Glutamatergic neuron (in vitro differentiated cells): ENCODE results near the gene TOM1L2. TPM values are rescaled to one million over a fixed set of nuclear protein-coding genes. Genes with fewer than 3 reads are reported as not detected.

Source experiments
- DNase-seq: peaks from one replicate; pipeline ENCODE4 v3.0.0; 2022
- H3K27ac Mint-ChIP-seq: one replicate; pipeline ENCODE4 v1.8.0; 2020; ENCODE audit warnings: mild to moderate bottlenecking, mixed read lengths, inconsistent platforms; ENCODE audit not compliant: unreplicated experiment
- H3K27me3 Mint-ChIP-seq: one replicate; pipeline ENCODE4 v1.8.0; 2020; ENCODE audit warnings: mild to moderate bottlenecking, moderate library complexity, mixed read lengths, inconsistent platforms; ENCODE audit not compliant: unreplicated experiment
- H3K36me3 Mint-ChIP-seq: one replicate; pipeline ENCODE4 v1.8.0; 2020; ENCODE audit warnings: mild to moderate bottlenecking, mixed read lengths, inconsistent platforms; ENCODE audit not compliant: unreplicated experiment
- H3K4me1 Mint-ChIP-seq: one replicate; pipeline ENCODE4 v1.8.0; 2020; ENCODE audit warnings: mild to moderate bottlenecking, low read depth, mixed read lengths, inconsistent platforms; ENCODE audit not compliant: unreplicated experiment
- H3K4me3 Mint-ChIP-seq: one replicate; pipeline ENCODE4 v1.8.0; 2020; ENCODE audit warnings: mild to moderate bottlenecking, mixed read lengths, inconsistent platforms; ENCODE audit not compliant: unreplicated experiment
- H3K9me3 Mint-ChIP-seq: one replicate; pipeline ENCODE4 v1.8.0; 2020; ENCODE audit warnings: mild to moderate bottlenecking, moderate library complexity, mixed read lengths, inconsistent platforms; ENCODE audit not compliant: unreplicated experiment
- CTCF ChIP-seq: fragments of 200-600 bp; sonication (generic); IDR thresholded peaks from one replicate; pipeline ENCODE4 v1.5.0; 2021; ENCODE audit not compliant: partially characterized antibody, unreplicated experiment
- total RNA-seq: library from RNA; stranded (reverse); fragmentation: NEBNext Ultra II Directional; extraction: Animal tissue kit (Norgen Biotek cat#: 25700); gene quantifications from one replicate; pipeline ENCODE4 v1.2.1, GENCODE V29; 2021; ENCODE audit not compliant: unreplicated experiment

The TOM1L2 gene
- total RNA-seq, 1 donor from 2014 or later, result 62.8 TPM

- Mint-ChIP-seq H3K4me1 (peaks cover 16% of the 10 kb centered on the region), H3K4me3 (no peak overlapping the region), H3K36me3 (no peaks in the 10 kb centered on the region), H3K27ac (peak overlapping the region; percentile 78), H3K9me3 (no peaks in the 10 kb centered on the region), H3K27me3 (peaks cover 2% of the 10 kb centered on the region)
- peak; percentile 39 for DNase-seq
- no peak for TF ChIP-seq CTCF
These were observed 43.6 kb downstream of the TOM1L2 start for GRCh38 chr17:17928398-17929287.

DNA sequence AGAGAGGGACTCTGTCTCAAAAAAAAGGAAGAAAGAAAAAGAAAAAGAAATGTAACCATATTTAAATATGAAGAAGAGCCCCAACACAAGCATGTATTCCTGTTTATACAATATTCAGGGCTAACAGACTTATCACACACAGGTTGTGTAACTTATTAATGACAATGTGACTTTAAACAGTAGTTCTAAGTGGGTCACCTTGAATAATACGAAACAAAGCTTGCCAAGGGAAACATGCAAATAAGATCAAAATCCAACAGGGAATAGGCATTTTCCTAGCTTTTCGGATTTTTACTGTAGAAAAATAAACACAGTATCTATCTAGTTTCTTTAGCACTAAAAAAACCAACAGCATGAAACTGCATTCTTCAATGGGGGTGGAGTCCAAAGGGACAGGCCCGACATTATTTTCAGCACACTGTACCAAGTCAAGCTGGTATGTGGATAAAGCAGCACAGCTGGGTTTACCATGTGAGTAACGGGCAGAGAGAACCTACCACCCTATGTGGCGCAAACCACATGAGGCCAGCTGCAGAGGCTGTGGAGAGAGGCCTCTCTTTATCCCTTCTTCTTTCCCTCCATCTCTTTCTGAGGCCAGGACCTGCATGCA lies 45.3 kb downstream of the TOM1L2 start:
- no peaks in the 10 kb centered on the region for H3K36me3 Mint-ChIP-seq
- no peak overlapping the region for H3K27ac Mint-ChIP-seq
- H3K4me3 Mint-ChIP-seq, result no peak overlapping the region
- no peak for TF ChIP-seq CTCF
- H3K9me3 Mint-ChIP-seq, result no peaks in the 10 kb centered on the region
- H3K27me3 Mint-ChIP-seq, result peaks cover 2% of the 10 kb centered on the region
- no peak for DNase-seq
- H3K4me1 Mint-ChIP-seq, result peaks cover 24% of the 10 kb centered on the region

- TF ChIP-seq CTCF, result no peak
- no peak overlapping the region for H3K4me3 Mint-ChIP-seq
- DNase-seq, result no peak
- peaks cover under 1% of the 10 kb centered on the region for H3K9me3 Mint-ChIP-seq
- no peak overlapping the region for H3K27ac Mint-ChIP-seq
- H3K27me3 Mint-ChIP-seq, result peaks cover 2% of the 10 kb centered on the region
- H3K36me3 Mint-ChIP-seq, result no peaks in the 10 kb centered on the region
- H3K4me1 Mint-ChIP-seq, result peaks cover 27% of the 10 kb centered on the region
These were observed 46.2 kb downstream of the TOM1L2 start for GRCh38 chr17:17926036-17926435.

DNA sequence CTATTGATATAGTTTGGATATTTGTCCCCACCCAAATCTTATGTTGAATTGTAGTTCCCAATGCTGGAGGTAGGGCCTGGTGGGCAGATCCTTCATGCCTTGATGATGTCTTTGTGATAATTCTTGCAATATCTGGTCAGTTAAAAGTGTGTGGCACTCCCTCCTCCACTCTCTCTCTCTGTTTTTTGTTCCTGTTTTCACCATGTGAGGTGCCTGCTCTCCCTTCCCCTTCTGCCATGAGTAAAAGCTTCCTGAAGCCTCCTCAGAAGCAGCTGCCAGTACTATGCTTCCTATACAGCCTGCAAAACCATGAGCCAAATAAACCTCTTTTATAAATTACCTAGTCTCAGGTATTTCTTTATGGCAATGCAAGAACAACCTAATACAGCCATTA lies 47.3 kb downstream of the TOM1L2 start:
- no peak overlapping the region for H3K4me3 Mint-ChIP-seq
- peaks cover 2% of the 10 kb centered on the region for H3K9me3 Mint-ChIP-seq
- H3K36me3 Mint-ChIP-seq, result no peaks in the 10 kb centered on the region
- no peak for TF ChIP-seq CTCF
- H3K4me1 Mint-ChIP-seq, result peaks cover 29% of the 10 kb centered on the region
- DNase-seq, result no peak
- H3K27ac Mint-ChIP-seq, result no peak overlapping the region
- peaks cover 2% of the 10 kb centered on the region for H3K27me3 Mint-ChIP-seq

DNA sequence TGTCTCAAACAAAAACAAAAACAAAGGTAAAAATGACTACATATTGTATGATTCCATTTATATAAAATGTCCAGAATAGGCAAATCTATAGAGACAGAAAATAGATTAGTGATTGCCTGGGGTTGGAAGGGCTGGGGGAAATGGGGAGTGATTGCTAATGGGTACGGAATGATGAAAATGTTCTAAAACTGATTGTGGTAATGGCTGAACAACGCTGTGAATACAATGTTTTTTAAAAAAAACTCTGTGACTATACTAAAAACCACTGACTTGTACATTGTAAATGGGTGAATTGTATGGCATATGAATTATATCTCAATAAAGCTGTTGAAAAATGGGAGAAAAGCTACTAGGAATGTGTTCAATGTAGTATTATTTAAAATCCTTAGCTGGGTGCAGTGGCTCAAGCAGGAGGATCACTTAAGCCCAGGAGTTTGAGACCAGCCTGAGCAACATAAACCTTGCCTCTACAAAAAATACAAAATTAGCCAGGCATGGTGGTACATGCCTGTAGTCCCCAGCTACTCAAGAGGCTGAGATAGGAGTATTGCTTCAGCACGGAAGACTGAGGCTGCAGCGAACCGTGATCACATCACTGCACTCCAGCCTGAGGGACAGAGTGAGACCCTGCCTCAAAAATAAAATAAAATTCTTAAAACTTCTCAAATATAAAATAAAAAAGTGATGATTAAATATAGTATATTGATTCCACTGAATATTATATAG lies 47.9 kb downstream of the TOM1L2 start:
- no peak for TF ChIP-seq CTCF
- Mint-ChIP-seq H3K9me3 (peaks cover 2% of the 10 kb centered on the region), H3K27me3 (no peaks in the 10 kb centered on the region), H3K4me1 (peaks cover 26% of the 10 kb centered on the region), H3K4me3 (no peak overlapping the region), H3K27ac (no peak overlapping the region), H3K36me3 (no peaks in the 10 kb centered on the region)
- DNase-seq, result no peak
